Measurements from ENCODE around the gene DENND1A. TPM values are rescaled to one million over a fixed set of nuclear protein-coding genes. Genes with fewer than 3 reads are reported as not detected.

The DENND1A gene, protein sequence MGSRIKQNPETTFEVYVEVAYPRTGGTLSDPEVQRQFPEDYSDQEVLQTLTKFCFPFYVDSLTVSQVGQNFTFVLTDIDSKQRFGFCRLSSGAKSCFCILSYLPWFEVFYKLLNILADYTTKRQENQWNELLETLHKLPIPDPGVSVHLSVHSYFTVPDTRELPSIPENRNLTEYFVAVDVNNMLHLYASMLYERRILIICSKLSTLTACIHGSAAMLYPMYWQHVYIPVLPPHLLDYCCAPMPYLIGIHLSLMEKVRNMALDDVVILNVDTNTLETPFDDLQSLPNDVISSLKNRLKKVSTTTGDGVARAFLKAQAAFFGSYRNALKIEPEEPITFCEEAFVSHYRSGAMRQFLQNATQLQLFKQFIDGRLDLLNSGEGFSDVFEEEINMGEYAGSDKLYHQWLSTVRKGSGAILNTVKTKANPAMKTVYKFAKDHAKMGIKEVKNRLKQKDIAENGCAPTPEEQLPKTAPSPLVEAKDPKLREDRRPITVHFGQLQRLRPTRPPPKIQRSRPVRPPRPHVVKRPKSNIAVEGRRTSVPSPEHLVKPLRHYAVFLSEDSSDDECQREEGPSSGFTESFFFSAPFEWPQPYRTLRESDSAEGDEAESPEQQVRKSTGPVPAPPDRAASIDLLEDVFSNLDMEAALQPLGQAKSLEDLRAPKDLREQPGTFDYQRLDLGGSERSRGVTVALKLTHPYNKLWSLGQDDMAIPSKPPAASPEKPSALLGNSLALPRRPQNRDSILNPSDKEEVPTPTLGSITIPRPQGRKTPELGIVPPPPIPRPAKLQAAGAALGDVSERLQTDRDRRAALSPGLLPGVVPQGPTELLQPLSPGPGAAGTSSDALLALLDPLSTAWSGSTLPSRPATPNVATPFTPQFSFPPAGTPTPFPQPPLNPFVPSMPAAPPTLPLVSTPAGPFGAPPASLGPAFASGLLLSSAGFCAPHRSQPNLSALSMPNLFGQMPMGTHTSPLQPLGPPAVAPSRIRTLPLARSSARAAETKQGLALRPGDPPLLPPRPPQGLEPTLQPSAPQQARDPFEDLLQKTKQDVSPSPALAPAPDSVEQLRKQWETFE
- 9.2 to 13.4 TPM (median 12.0 TPM) in 5 replicates for total RNA-seq (2022; extraction: Qiagen RNA extraction)

DNA sequence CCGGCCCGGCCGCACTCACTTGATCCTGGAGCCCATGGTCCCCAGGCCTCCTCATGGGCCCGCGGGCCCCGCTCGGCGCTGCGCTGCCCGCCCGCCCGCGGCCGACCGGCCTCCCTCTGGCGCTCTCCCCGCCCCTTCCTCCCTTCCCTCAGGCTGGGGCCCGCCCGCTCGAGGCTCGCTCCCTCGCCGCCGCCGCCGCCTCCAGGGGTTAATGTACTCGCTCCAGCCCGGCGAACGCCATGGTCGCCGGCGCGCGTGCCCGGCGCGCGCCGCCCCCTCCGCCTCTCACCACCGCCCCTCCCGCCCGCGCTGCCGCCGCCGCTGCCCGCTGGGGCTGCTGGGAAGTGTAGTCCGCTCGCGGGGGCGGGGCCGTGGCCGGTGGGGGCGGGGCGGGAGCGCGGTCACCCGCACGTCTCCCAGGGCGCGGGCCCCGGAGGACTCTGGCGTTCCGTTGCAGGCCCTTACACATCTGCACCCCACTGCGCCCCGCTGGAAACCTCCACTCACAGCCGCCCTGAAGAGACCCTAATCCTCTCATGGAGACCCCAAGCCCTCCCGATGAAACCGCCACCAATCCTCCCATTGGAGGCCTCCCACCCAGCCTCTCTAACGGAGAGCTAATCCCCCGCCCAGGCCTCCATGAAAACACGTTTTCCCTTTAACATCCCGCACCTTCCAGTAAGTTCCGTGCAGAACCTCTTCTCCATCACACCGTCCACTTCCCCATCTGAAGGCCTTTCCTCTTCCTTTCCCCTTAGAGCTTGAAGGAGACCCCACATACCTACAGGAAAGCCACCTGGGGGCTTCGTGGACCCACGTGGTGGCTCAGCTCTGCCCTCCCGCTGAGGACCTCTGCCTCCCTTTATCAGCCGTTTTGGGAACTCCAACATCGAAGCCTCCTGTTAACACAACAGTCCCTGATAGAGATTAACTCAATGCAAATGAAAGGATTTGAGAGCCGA lies at the start of gene DENND1A:
DENND1A (minus strand) TSS at position 257 of the 962 bp plus-strand sequence; CDS start at position 36, 221 bp downstream.

DNA sequence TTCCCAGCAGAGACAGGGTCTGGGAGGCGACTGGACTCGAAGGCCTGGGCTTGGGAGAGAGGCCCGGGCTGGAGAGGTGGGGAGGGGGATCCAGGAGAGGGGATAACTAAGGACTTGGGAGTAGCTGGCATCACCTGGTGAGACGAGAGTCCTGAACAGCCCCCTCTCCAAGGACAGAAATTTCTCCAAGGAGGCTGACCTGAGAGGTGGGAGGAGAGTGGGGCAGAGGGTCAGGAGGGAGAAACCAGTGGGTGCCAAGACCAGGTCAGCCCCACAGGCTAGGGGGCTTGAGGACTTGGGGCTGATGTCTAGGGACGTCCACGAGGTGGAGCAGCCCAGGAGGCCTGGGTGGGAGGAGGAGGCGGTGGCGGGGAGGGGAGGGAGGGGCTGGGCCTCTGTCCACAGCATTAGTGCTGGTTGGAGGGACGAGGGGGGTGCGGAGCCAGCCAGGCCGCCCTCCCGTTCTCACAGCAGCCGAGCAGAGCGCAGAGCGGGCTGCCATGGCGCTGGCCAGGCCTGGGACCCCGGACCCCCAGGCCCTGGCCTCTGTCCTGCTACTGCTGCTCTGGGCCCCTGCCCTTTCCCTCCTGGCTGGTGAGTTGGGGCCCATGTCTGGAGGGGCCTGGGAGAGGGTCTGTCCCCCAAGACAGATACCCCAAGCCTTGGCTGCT lies 574.0 kb downstream of the DENND1A start, which contains the start of gene CRB2:
CRB2 (plus strand) TSS at position 437 of the 671 bp plus-strand sequence; CDS start at position 501, 64 bp downstream.

Other genes with a start within 250 kb of the DENND1A start
- 3.2 to 4.1 TPM (median 3.7 TPM) in 5 replicates for gene LHX2, start 81.6 kb upstream of the DENND1A start, total RNA-seq (2022; extraction: Qiagen RNA extraction)